NCI-H1417 (cell line): ENCODE results near the gene DAND5.
A peak's percentile ranks its signal among the peaks of the same experiment; 100 is the strongest.

ENCODE experiments used
- DNase-seq, 3 experiments: peaks; one replicate each; lab custom pipeline; 2025; lab: John Stamatoyannopoulos, UW

DAND5 gene

GRCh38 chr19:13022111-13022858 is 52.9 kb downstream of the DAND5 start:
- DNase-seq, result peak in 1 of 3 experiments; percentile 51

- peak; percentile 10 to 80 (median 58) for DNase-seq
Measured at GRCh38 chr19:13022859-13023636, 53.7 kb downstream of the DAND5 start.

- DNase-seq, result peak in 2 of 3 experiments; percentile 30 to 55
Measured at GRCh38 chr19:13023656-13024055, 54.3 kb downstream of the DAND5 start.
